SK-N-SH (cell line): Measurements from ENCODE around the gene CFAP97D1.

ENCODE experiments used
- CTCF ChIP-seq: fragments of 200-600 bp; sonication (generic); IDR thresholded peaks from 2 replicates; pipeline ENCODE4 v1.6.1; 2017; ENCODE audit warnings: antibody characterized with exemption, mild to moderate bottlenecking, moderate library complexity
- EP300 ChIP-seq, 2 experiments: IDR thresholded peaks; 2 replicates each; pipeline versions ENCODE4 v1.4.0 to v1.6.1; 2012; ENCODE audit warnings: borderline replicate concordance in 1 of 2, low read depth in 1 of 2, low read length in 1 of 2
- EZH2phosphoT487 ChIP-seq: fragments of 200-600 bp; sonication (generic); IDR thresholded peaks from 2 replicates; pipeline ENCODE4 v1.6.1; 2017; ENCODE audit warnings: low read depth, mixed run types, mild to moderate bottlenecking, antibody characterized with exemption, moderate library complexity, borderline replicate concordance
- IRF3 ChIP-seq: fragments of 150-350 bp; IDR thresholded peaks from 2 replicates; pipeline ENCODE4 v1.6.1; 2016; ENCODE audit warnings: mild to moderate bottlenecking, low read depth, low read length
- JUND ChIP-seq: IDR thresholded peaks from 2 replicates; pipeline ENCODE4 v1.4.0; 2012
- NFIC ChIP-seq: IDR thresholded peaks from 2 replicates; pipeline ENCODE4 v1.4.0; 2012; ENCODE audit warnings: borderline replicate concordance
- NRF1 ChIP-seq: IDR thresholded peaks from 2 replicates; pipeline ENCODE4 v1.6.1; 2012; ENCODE audit warnings: low read depth, mild to moderate bottlenecking, low read length
- POLR2AphosphoS5 ChIP-seq: IDR thresholded peaks from 2 replicates; pipeline ENCODE4 v1.6.1; 2012; ENCODE audit warnings: low read depth, low read length
- SMC3 ChIP-seq: IDR thresholded peaks from 2 replicates; pipeline ENCODE4 v1.6.1; 2012; ENCODE audit warnings: low read depth, low read length, improper control_type of control experiment
- YY1 ChIP-seq: IDR thresholded peaks from 2 replicates; pipeline ENCODE4 v1.4.0; 2012; ENCODE audit warnings: low read depth, mild to moderate bottlenecking

- TF ChIP-seq SMC3, result no peak
- no peak for TF ChIP-seq CTCF
- no peak for TF ChIP-seq POLR2AphosphoS5
- no peak for TF ChIP-seq JUND
- no peak for TF ChIP-seq EZH2phosphoT487
- no peak for TF ChIP-seq YY1
- TF ChIP-seq EP300 (IDR thresholded peaks at IDR 0.05; ENCODE audit: borderline replicate concordance in 1 of 2, low read depth in 1 of 2, low read length in 1 of 2), result no peak
- TF ChIP-seq NRF1, result no peak
- no peak for TF ChIP-seq NFIC
- TF ChIP-seq IRF3, result no peak
Observed at GRCh38 chr17:43813386-43813785, 33.2 kb downstream of the CFAP97D1 start.
